SK-N-SH (cell line): ENCODE data around the gene PHGDH. TPM values are rescaled to one million over a fixed set of nuclear protein-coding genes. Genes with fewer than 3 reads are reported as not detected.
"Not testable (repeated sequence)": the region's sequence is repeated elsewhere in the genome, so short reads cannot be mapped to it uniquely, and the experiment has no call there.

Source experiments
- CTCF ChIA-PET: fragments of 300-600, 350-600 bp; formaldehyde crosslinking; extraction: SDS; loops from one replicate; lab custom pipeline; 2021; lab: Yijun Ruan, JAX
- POLR2A ChIA-PET: fragments of 350-600 bp; sonication (Branson Sonifier 250); formaldehyde crosslinking; extraction: SDS; loops from one replicate; lab custom pipeline; 2020; ENCODE audit warnings: antibody characterized with exemption, inconsistent platforms; lab: Yijun Ruan, JAX
- DNase-seq: peaks from one replicate; pipeline ENCODE4 v3.0.0; 2012
- H2AFZ ChIP-seq: fragments of 200-600 bp; sonication (generic); 2 replicates; pipeline ENCODE4 v1.8.1; 2016; ENCODE audit warnings: antibody characterized with exemption, mild to moderate bottlenecking, low read depth
- H3F3A ChIP-seq: fragments of 200-600 bp; sonication (generic); replicated peaks from 2 replicates; pipeline ENCODE3; 2016; ENCODE audit warnings: antibody characterized with exemption, mild to moderate bottlenecking; ENCODE audit not compliant: insufficient read depth
- H3K27ac ChIP-seq, 2 experiments: fragments of 200-500 bp in 1 of 2; fragments of 200-600 bp in 1 of 2; sonication (Bioruptor generic) in 1 of 2; sonication (generic), shearing (Covaris generic) in 1 of 2; 2 replicates each; pipeline versions ENCODE4 v1.5.1 to v1.6.1; 2014 to 2016; ENCODE audit warnings: low read depth in 2 of 2, inconsistent platforms in 1 of 2, low read length in 1 of 2, mild to moderate bottlenecking in 1 of 2, mixed read lengths in 1 of 2
- H3K27me3 ChIP-seq: fragments of 200-600 bp; sonication (generic), shearing (Covaris generic); 2 replicates; pipeline ENCODE4 v1.6.1; 2016; ENCODE audit warnings: mixed run types; ENCODE audit not compliant: insufficient read depth
- H3K36me3 ChIP-seq, 2 experiments: fragments of 200-500 bp in 1 of 2; fragments of 200-600 bp in 1 of 2; sonication (Bioruptor generic) in 1 of 2; sonication (generic) in 1 of 2; replicated peaks in 1 of 2; 2 replicates each; pipeline versions ENCODE3 to v1.5.1; 2014 to 2016; ENCODE audit warnings: low read length in 1 of 2, mild to moderate bottlenecking in 1 of 2; ENCODE audit not compliant: insufficient read depth in 2 of 2, control insufficient read depth in 1 of 2
- H3K4me1 ChIP-seq, 2 experiments: fragments of 200-500 bp in 1 of 2; fragments of 200-600 bp in 1 of 2; sonication (Bioruptor generic) in 1 of 2; sonication (generic), shearing (Covaris generic) in 1 of 2; 2 replicates each; pipeline versions ENCODE4 v1.5.1 to v1.6.1; 2014 to 2016; ENCODE audit warnings: low read depth in 1 of 2, low read length in 1 of 2, mixed run types in 1 of 2; ENCODE audit not compliant: insufficient read depth in 2 of 2, control insufficient read depth in 1 of 2
- H3K4me2 ChIP-seq: fragments of 200-600 bp; sonication (generic), shearing (Covaris generic); 2 replicates; pipeline ENCODE4 v1.6.1; 2017; ENCODE audit warnings: mixed run types
- H3K4me3 ChIP-seq, 2 experiments: fragments of 200-500 bp in 1 of 2; fragments of 200-600 bp in 1 of 2; sonication (Bioruptor generic) in 1 of 2; sonication (generic), shearing (Covaris generic) in 1 of 2; 2 replicates each; pipeline versions ENCODE4 v1.5.1 to v1.8.1; 2014 to 2016; ENCODE audit warnings: low read depth in 2 of 2, inconsistent platforms in 1 of 2, low read length in 1 of 2, mild to moderate bottlenecking in 1 of 2, mixed read lengths in 1 of 2, moderate library complexity in 1 of 2
- H3K79me2 ChIP-seq: fragments of 200-600 bp; sonication (generic); 2 replicates; pipeline ENCODE4 v1.8.1; 2017; ENCODE audit warnings: mild to moderate bottlenecking; ENCODE audit not compliant: insufficient read depth
- H3K9ac ChIP-seq: fragments of 200-600 bp; sonication (generic); 2 replicates; pipeline ENCODE4 v1.6.1; 2017; ENCODE audit warnings: mixed run types
- H3K9me2 ChIP-seq: fragments of 200-600 bp; sonication (generic); 2 replicates; pipeline ENCODE4 v1.6.1; 2017; ENCODE audit warnings: mixed run types
- H3K9me3 ChIP-seq: fragments of 200-600 bp; sonication (generic); 2 replicates; pipeline ENCODE4 v1.6.1; 2017; ENCODE audit warnings: mixed run types, mild to moderate bottlenecking, moderate library complexity
- H4K20me1 ChIP-seq: fragments of 200-600 bp; sonication (generic); 2 replicates; pipeline ENCODE4 v1.6.1; 2017; ENCODE audit warnings: mild to moderate bottlenecking, mixed run types; ENCODE audit not compliant: insufficient read depth
- ELF1 ChIP-seq: IDR thresholded peaks from 2 replicates; pipeline ENCODE4 v1.4.0; 2012
- GABPA ChIP-seq: IDR thresholded peaks from 2 replicates; pipeline ENCODE4 v1.4.0; 2012; ENCODE audit warnings: low read depth, mild to moderate bottlenecking
- NFIC ChIP-seq: IDR thresholded peaks from 2 replicates; pipeline ENCODE4 v1.4.0; 2012; ENCODE audit warnings: borderline replicate concordance
- NRF1 ChIP-seq: IDR thresholded peaks from 2 replicates; pipeline ENCODE4 v1.6.1; 2012; ENCODE audit warnings: low read depth, mild to moderate bottlenecking, low read length
- RFX5 ChIP-seq: IDR thresholded peaks from 2 replicates; pipeline ENCODE4 v1.6.1; 2012; ENCODE audit warnings: mild to moderate bottlenecking, improper control_type of control experiment, low read length
- SIN3A ChIP-seq: IDR thresholded peaks from 2 replicates; pipeline ENCODE4 v1.6.1; 2012; ENCODE audit warnings: low read depth, mild to moderate bottlenecking, low read length, moderate library complexity, borderline replicate concordance
- TEAD4 ChIP-seq: IDR thresholded peaks from 2 replicates; pipeline ENCODE4 v1.4.0; 2012; ENCODE audit warnings: mild to moderate bottlenecking, borderline replicate concordance; ENCODE audit not compliant: insufficient read depth
- WGBS: methylation state at CpG from one replicate; pipeline ENCODE4 v1.1.6; 2017; ENCODE audit warnings: low lambda C conversion rate; 5-methylcytosine and 5-hydroxymethylcytosine counted together
- polyA plus RNA-seq, 3 experiments: library from polyadenylated mRNA; depleted of rRNA; stranded (reverse); fragments of >200 nt; gene quantifications; 2 replicates each; pipeline ENCODE4 v1.2.3, GENCODE V29; 2012
- TF ChIP-seq, protein P1 (sequence below): IDR thresholded peaks from 2 replicates; pipeline ENCODE4 v1.4.0; 2012; ENCODE audit warnings: low read depth

PHGDH gene
- polyA plus RNA-seq, 1 of the 3 experiments (the other 2 are of a cell fraction), result 30.2 TPM

DNA sequence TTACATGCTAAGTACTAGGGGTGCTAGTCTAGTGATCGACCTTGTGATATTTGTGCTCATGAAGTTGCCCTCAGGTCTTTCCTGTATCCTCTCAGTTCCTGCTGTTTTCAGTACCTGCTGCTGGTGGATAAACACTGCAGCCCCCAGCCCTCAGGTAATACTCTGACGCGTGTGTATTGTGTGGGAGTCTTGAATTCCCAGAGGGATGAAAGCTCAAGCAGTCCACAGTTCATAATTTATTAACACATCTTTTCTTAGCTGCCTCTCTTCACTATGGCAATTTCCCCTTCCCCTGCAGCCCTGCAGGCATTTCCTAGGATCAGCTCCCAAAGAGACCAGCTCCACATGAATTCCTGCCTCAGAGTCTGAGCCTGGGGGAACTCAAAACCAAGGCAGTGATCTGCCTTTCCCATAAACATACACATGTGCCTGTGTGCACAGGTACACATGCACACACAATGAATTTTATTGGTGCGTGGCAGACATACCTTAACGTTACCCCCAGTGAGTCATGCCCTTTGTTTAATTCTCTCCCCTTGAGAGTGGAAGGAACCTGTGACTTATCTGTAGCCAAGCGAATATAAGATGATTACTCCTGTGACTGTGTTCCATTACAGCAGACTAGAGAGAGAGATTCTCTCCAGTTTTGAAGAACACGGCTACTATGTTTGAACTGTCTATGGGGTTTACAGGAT lies 71.0 kb downstream of the PHGDH start:
- no peak overlapping the region for H3K4me2 ChIP-seq
- no peak for DNase-seq
- H3K36me3 ChIP-seq, result no peaks in the 10 kb centered on the region
- ChIA-PET CTCF (no interaction called here), POLR2A (no interaction called here)
- no peak for TF ChIP-seq NRF1
- no peak for TF ChIP-seq GABPA
- no peak for TF ChIP-seq RFX5
- H3K27ac ChIP-seq, result no peak overlapping the region
- 73% methylated on average over 7 of the region's 7 CpGs for WGBS
- H3K9ac ChIP-seq, result no peak overlapping the region
- peaks cover 0 to 5% of the 10 kb centered on the region in 2 experiments; a peak in 1 of 4 replicates for H3K4me1 ChIP-seq
- H3K9me2 ChIP-seq, result no peaks in the 10 kb centered on the region
- H2AFZ ChIP-seq, result no peak overlapping the region
- H3K9me3 ChIP-seq, result no peaks in the 10 kb centered on the region
- no peaks in the 10 kb centered on the region for H3F3A ChIP-seq
- no peaks in the 10 kb centered on the region for H4K20me1 ChIP-seq
- H3K27me3 ChIP-seq, result peaks cover 4% of the 10 kb centered on the region; the same call in 1 of the 2 replicates
- no peaks in the 10 kb centered on the region for H3K79me2 ChIP-seq
- no peak overlapping the region for H3K4me3 ChIP-seq

GRCh38 chr1:119783354-119784185 lies 71.8 kb downstream of the PHGDH start:
- no peaks in the 10 kb centered on the region for H4K20me1 ChIP-seq
- no peaks in the 10 kb centered on the region for H3K9me3 ChIP-seq
- H3K4me2 ChIP-seq, result no peak overlapping the region
- H2AFZ ChIP-seq, result no peak overlapping the region
- 47% methylated on average over 6 of the region's 6 CpGs for WGBS
- no peak for TF ChIP-seq SIN3A
- TF ChIP-seq, protein P1, sequence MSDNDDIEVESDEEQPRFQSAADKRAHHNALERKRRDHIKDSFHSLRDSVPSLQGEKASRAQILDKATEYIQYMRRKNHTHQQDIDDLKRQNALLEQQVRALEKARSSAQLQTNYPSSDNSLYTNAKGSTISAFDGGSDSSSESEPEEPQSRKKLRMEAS, result no peak
- DNase-seq, result no peak
- peaks cover 0 to 5% of the 10 kb centered on the region in 2 experiments; a peak in 1 of 4 replicates for H3K4me1 ChIP-seq
- H3K4me3 ChIP-seq, result no peak overlapping the region
- H3K27ac ChIP-seq, result no peak overlapping the region
- no peaks in the 10 kb centered on the region for H3K9me2 ChIP-seq
- ChIA-PET POLR2A (no interaction called here), CTCF (no interaction called here)
- peaks cover 4% of the 10 kb centered on the region; the same call in 1 of the 2 replicates for H3K27me3 ChIP-seq
- H3K9ac ChIP-seq, result no peak overlapping the region
- H3K79me2 ChIP-seq, result no peaks in the 10 kb centered on the region
- H3K36me3 ChIP-seq, result no peaks in the 10 kb centered on the region
- no peaks in the 10 kb centered on the region for H3F3A ChIP-seq

- POLR2A ChIA-PET, result no interaction called here
Observed at GRCh38 chr1:119784191-119784781, 72.6 kb downstream of the PHGDH start.

GRCh38 chr1:119786046-119786445 lies 74.3 kb downstream of the PHGDH start:
- CTCF ChIA-PET, result interaction anchor here (1.8 kb wide), 1 partner anchor 10 kb away, joined by 4 read pairs; no protein-coding TSS in a partner anchor
- H3K79me2 ChIP-seq, H4K20me1 ChIP-seq, H3K9ac ChIP-seq, H3K9me2 ChIP-seq, H3K27ac ChIP-seq, H3K36me3 ChIP-seq, H3K4me3 ChIP-seq, H3K4me1 ChIP-seq, H3K27me3 ChIP-seq, POLR2A ChIA-PET, H3F3A ChIP-seq, DNase-seq, H3K9me3 ChIP-seq, H3K4me2 ChIP-seq, H2AFZ ChIP-seq: not testable (repeated sequence)
- 71% methylated on average over 7 of the region's 7 CpGs for WGBS

More at GRCh38 chr1:119784191-119784781, 72.6 kb downstream of the PHGDH start:
- H3K79me2 ChIP-seq, result no peaks in the 10 kb centered on the region
- DNase-seq, result no peak
- H3K9me3 ChIP-seq, result no peaks in the 10 kb centered on the region
- no peak overlapping the region for H3K9ac ChIP-seq
- no peak for TF ChIP-seq NRF1
- no peak for TF ChIP-seq ELF1
- TF ChIP-seq TEAD4, result no peak
- no peak for TF ChIP-seq NFIC
- CTCF ChIA-PET, result no interaction called here
- no peak overlapping the region for H3K4me2 ChIP-seq
- no peak overlapping the region for H2AFZ ChIP-seq
- H3K9me2 ChIP-seq, result no peaks in the 10 kb centered on the region
- H3K4me1 ChIP-seq, result peaks cover 0 to 5% of the 10 kb centered on the region in 2 experiments; a peak in 1 of 4 replicates
- H3K27ac ChIP-seq, result no peak overlapping the region
- H3K4me3 ChIP-seq, result no peak overlapping the region
- 54% methylated on average over 3 of the region's 3 CpGs for WGBS
- no peaks in the 10 kb centered on the region for H3F3A ChIP-seq
- H3K27me3 ChIP-seq, result peaks cover 4% of the 10 kb centered on the region; the same call in 1 of the 2 replicates
- no peaks in the 10 kb centered on the region for H3K36me3 ChIP-seq
- H4K20me1 ChIP-seq, result no peaks in the 10 kb centered on the region

GRCh38 chr1:119786473-119787050 lies 74.8 kb downstream of the PHGDH start:
- H3K4me1 ChIP-seq, H3K4me2 ChIP-seq, H2AFZ ChIP-seq, H3K9me3 ChIP-seq, H3K79me2 ChIP-seq, H3K4me3 ChIP-seq, H3K9me2 ChIP-seq, H4K20me1 ChIP-seq, H3K27ac ChIP-seq, H3K36me3 ChIP-seq, H3K9ac ChIP-seq, DNase-seq, H3K27me3 ChIP-seq, POLR2A ChIA-PET, H3F3A ChIP-seq: not testable (repeated sequence)
- 77% methylated on average over 3 of the region's 4 CpGs for WGBS
- CTCF ChIA-PET, result interaction anchor here (1.8 kb wide), 1 partner anchor 9 kb away, joined by 4 read pairs; no protein-coding TSS in a partner anchor
